Ovary (tissue), 10 donors: ENCODE measurements around the gene LPO. TPM values are rescaled to one million over a fixed set of nuclear protein-coding genes. Genes with fewer than 3 reads are reported as not detected.

Experiments
- DNase-seq, 5 donors: peaks; one replicate each; pipeline ENCODE4 v3.0.0-alpha.2; 2019 to 2020
- H3K27ac ChIP-seq, 2 donors: fragments of 200-600 bp; one replicate each; pipeline versions ENCODE4 v1.5.1 to v1.8.0; 2019 to 2022
- H3K27me3 ChIP-seq: fragments of 200-600 bp; one replicate; pipeline ENCODE4 v1.8.0; 2022
- H3K36me3 ChIP-seq: fragments of 200-600 bp; sonication (generic); one replicate; pipeline ENCODE4 v1.5.1; 2019
- H3K4me1 ChIP-seq: one replicate; pipeline ENCODE4 v1.8.1; 2013; ENCODE audit warnings: mild to moderate bottlenecking, moderate library complexity; ENCODE audit not compliant: insufficient read depth
- H3K4me3 ChIP-seq: fragments of 200-600 bp; sonication (generic); one replicate; pipeline ENCODE4 v1.5.1; 2017
- H3K9me3 ChIP-seq, 2 donors: fragments of 200-600 bp in 1 of 2; sonication (generic) in 1 of 2; one replicate each; pipeline versions ENCODE4 v1.5.1 to v1.8.1; 2013 to 2019; ENCODE audit warnings: mild to moderate bottlenecking in 1 of 2, moderate library complexity in 1 of 2
- EP300 ChIP-seq: sonication (generic); formaldehyde crosslinking; IDR thresholded peaks from one replicate; pipeline ENCODE4 v1.6.1; 2017; ENCODE audit warnings: antibody characterized with exemption
- POLR2A ChIP-seq: fragments of 450-650 bp; IDR thresholded peaks from one replicate; pipeline ENCODE4 v1.6.1; 2017; ENCODE audit warnings: antibody characterized with exemption, mild to moderate bottlenecking, moderate library complexity
- WGBS, 3 donors: extraction: QIAGEN DNeasy Blood & Tissue Kit in 1 of 3; methylation state at CpG; one replicate each; pipeline versions ENCODE4 v1.1.5 to v1.1.7; 2013 to 2017; 5-methylcytosine and 5-hydroxymethylcytosine counted together
- intact Hi-C, 4 donors: fragments of 100-400 bp; cut with DNase I; formaldehyde crosslinking; loops; one replicate each; pipeline versions ENCODE4 v1.11.0 to v1.15.1; 2022 to 2023
- long read RNA-seq, 3 donors: library from polyadenylated mRNA in 2 of 3; unstranded in 2 of 3; transcript quantifications; one replicate each; pipeline ENCODE4 v2.0.0 and lab custom pipeline, GENCODE V29; 2021 to 2026
- polyA plus RNA-seq, 2 donors: library from polyadenylated mRNA; stranded (reverse); fragments of 200-250 nt in 1 of 2; fragments of 350-450 nt in 1 of 2; fragmentation: Illumina TruSeq in 1 of 2; extraction: RNeasy Lipid Tissue Mini Kit (QIAGEN cat#74804) in 1 of 2; gene quantifications; one replicate each; pipeline ENCODE4 v1.2.3, GENCODE V29; 2013 to 2014
- total RNA-seq, 7 donors: library from RNA; depleted of rRNA in 2 of 7; stranded (reverse); fragments of >200 nt in 2 of 7; fragmentation: NEBNext Ultra II Directional in 3 of 7; extraction: Animal tissue kit (Norgen Biotek cat#: 25700) in 3 of 7; gene quantifications; one replicate each; pipeline versions ENCODE4 v1.1.0 to v1.2.4, GENCODE V29; 2016 to 2023
- TF ChIP-seq, protein P1 (sequence below), 3 donors: fragments of 450-650 bp in 2 of 3; fragments of 200-600 bp in 1 of 3; IDR thresholded peaks; one replicate each; pipeline versions ENCODE4 v1.5.1 to v1.8.0; 2016 to 2022; ENCODE audit warnings: antibody characterized with exemption in 3 of 3, mild to moderate bottlenecking in 1 of 3
- donor health status: DM: no; HTN: no; CAD: no; lungs with moderate emphysema.
- donor health status: DM: no; HTN: no; CAD: no.
- donor health status: Bipolar disorder and iron deficiency.
- donor health status: DM: yes; HTN: yes; CAD: no.
- donor health status: DM: no; HTN: no; CAD: no.
- donor health status: DM: yes; HTN: yes; CAD: no.

The LPO gene
- total RNA-seq (1 to 10 TPM in 1 of 7 donors, under 1 TPM in 1, not detected in 5; 0.32 to 1.6 TPM), polyA plus RNA-seq (not detected)
- long read RNA-seq, donor 1 = 0 reads
- long read RNA-seq, donor 2 = 0 reads
- long read RNA-seq, donor 3 = 0 reads

DNA sequence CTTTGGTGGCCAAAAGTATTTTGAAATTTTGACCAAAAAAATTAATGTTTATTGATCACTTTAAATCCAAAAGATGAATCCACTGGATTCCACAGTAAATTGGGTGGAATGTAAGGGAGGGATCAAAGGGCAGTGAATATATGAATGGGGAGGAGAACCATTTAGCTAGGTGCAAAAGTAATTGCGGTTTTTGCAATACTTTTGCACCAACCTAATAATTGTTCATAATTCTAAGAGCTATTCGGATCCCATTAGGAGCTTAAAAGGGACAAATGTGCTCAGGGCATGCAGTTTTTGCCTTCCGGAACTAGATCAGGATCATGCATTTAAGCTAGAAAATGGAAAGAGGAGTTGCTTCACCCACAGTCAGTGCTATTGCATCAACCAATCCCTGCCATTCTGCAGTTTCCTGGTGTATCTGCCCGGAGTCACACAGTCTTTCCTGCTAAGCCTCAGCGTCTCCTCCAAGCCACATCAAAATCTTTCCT is at the start of gene LPO:
TSS of gene LPO (plus strand) at position 438 of the 488 bp plus-strand sequence. CDS start 4,396 bp downstream, outside the sequence.
- Histone ChIP-seq H3K9me3 (no peaks in the 10 kb centered on the region), H3K4me1 (no peaks in the 10 kb centered on the region), H3K27me3 (no peaks in the 10 kb centered on the region), H3K27ac (no peak within 1 kb of the TSS), H3K4me3 (no peak within 1 kb of the TSS), H3K36me3 (no peaks in the 10 kb centered on the region)
- intact Hi-C loops = no loop called here
- 65 to 70% (median 69%) methylated on average over 5 of the region's 5 CpGs for WGBS, 3 donors
- TF ChIP-seq POLR2A = no peak
- no peak for DNase-seq

DNA sequence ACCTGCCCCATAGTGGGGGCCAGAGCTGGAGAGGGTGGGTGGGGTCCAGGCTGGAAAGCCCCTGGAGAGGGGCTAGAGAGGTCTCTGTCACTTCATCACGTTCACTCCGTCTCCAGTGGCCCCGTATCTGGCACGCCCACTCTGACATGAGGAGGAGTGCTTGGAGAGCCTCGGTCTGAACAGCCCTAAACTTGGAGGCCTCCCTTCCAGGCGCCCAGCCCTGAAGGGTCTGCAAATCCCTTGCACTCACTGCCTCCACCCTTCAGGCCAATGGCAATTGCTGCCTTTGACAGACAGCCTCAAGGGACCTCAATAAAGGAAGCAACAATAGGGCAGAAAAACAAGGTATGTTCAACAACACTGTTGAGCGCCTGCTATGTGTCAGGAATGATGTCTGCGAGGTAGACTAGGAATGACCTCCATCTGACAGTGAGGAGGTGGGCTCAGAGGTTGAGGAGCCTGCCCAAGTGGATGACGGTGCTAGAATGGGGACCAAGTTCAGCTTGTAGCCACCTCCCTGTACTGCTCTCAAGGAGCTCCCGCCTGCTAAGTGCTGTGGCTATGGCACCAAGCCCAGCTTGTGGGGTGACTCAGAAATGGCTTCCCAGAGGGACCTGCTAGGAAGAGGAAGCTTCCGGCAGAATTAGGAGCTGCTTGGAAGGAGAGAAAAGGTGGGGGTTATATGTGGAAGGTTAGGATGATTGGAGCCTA is 48.8 kb upstream of the LPO start:
- Histone ChIP-seq H3K36me3 (no peaks in the 10 kb centered on the region), H3K27ac (no peak overlapping the region), H3K4me1 (no peaks in the 10 kb centered on the region), H3K27me3 (no peaks in the 10 kb centered on the region), H3K9me3 (no peaks in the 10 kb centered on the region), H3K4me3 (no peak overlapping the region)
- DNase-seq = no peak
- 49 to 59% (median 56%) methylated on average over 11 of the region's 11 CpGs for WGBS, 3 donors
- intact Hi-C loops = no loop called here
- TF ChIP-seq, protein P1, sequence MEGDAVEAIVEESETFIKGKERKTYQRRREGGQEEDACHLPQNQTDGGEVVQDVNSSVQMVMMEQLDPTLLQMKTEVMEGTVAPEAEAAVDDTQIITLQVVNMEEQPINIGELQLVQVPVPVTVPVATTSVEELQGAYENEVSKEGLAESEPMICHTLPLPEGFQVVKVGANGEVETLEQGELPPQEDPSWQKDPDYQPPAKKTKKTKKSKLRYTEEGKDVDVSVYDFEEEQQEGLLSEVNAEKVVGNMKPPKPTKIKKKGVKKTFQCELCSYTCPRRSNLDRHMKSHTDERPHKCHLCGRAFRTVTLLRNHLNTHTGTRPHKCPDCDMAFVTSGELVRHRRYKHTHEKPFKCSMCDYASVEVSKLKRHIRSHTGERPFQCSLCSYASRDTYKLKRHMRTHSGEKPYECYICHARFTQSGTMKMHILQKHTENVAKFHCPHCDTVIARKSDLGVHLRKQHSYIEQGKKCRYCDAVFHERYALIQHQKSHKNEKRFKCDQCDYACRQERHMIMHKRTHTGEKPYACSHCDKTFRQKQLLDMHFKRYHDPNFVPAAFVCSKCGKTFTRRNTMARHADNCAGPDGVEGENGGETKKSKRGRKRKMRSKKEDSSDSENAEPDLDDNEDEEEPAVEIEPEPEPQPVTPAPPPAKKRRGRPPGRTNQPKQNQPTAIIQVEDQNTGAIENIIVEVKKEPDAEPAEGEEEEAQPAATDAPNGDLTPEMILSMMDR (IDR thresholded peaks at IDR 0.05) = no peak
- TF ChIP-seq POLR2A = no peak
- TF ChIP-seq EP300 = no peak

DNA sequence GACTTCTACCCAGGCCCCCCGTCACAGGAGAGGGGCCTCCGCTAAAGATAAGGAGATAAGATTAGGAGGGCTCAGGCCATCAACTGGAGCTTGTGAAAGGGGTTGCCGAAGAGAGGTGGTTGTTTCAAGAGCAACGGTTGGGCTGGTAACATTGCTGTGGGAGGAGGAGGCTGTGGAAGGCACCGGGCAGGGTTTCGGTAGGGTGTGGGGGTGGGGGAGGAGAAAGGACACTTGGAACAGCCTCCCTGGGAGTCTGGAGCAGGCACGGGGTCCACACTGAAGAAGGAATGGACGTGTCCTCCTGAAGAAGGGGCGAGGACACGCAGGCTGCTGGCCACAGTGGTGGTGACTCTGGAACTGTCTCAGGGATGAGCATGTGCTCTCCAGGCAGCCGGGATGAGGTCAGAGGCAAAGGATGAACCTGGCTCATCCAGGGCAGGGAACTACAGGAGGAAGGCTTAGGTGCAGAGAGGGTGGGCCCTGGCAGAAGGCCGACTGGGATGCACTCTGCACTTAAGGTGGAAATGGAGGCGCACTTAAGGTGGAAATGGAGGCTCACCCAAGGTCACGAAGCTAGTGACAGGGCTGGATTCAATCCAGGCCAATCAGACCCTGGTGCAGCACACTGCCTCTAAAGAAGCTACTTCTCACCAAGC is 47.0 kb upstream of the LPO start:
- no peaks in the 10 kb centered on the region for H3K9me3 ChIP-seq
- no peak overlapping the region for H3K4me3 ChIP-seq
- no peaks in the 10 kb centered on the region for H3K4me1 ChIP-seq
- no peak for DNase-seq
- no peaks in the 10 kb centered on the region for H3K27me3 ChIP-seq
- H3K36me3 ChIP-seq = no peaks in the 10 kb centered on the region
- WGBS, 3 donors = 23 to 28% (median 26%) methylated on average over 14 of the region's 14 CpGs
- TF ChIP-seq, protein P1 (IDR thresholded peaks at IDR 0.05) = no peak
- TF ChIP-seq EP300 (no peak), POLR2A (no peak)
- H3K27ac ChIP-seq = no peak overlapping the region
- intact Hi-C loops = no loop called here

DNA sequence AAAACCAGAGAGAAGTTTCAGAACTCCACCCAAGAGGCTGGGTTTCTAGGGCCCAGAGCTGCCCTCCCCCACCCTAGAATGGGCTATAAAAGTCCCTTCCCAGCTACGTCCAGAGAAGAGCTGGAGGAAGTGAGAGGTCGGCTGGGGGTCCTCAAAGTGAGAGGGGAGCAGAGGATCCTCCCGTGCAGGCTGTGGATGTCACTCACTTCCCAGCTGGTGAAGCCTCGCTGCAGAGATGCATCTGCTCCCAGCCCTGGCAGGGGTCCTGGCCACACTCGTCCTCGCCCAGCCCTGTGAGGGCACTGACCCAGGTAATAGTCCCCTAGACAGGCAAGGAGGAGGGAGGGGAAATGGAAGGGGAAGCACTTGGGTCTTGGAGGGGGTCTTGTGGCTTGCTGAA is 45.8 kb upstream of the LPO start, which contains the start of gene EPX:
TSS of gene EPX (plus strand) at position 115 of the 400 bp plus-strand sequence. CDS start at position 236, 121 bp downstream.
- 20 to 25% (median 23%) methylated on average over 6 of the region's 6 CpGs for WGBS, 3 donors
- Histone ChIP-seq H3K9me3 (no peaks in the 10 kb centered on the region), H3K36me3 (no peaks in the 10 kb centered on the region), H3K27me3 (no peaks in the 10 kb centered on the region), H3K27ac (no peak within 1 kb of the TSS), H3K4me1 (no peaks in the 10 kb centered on the region), H3K4me3 (no peak within 1 kb of the TSS)
- no peak for DNase-seq
- intact Hi-C loops = no loop called here
- TF ChIP-seq POLR2A (no peak), EP300 (no peak)
- TF ChIP-seq, protein P1 (IDR thresholded peaks at IDR 0.05) = no peak
